OCI-LY3 (cell line): ENCODE results near the gene PCNX3.

Experiments used
- CTCF ChIP-seq: fragments of 200-600, 300-600 bp; sonication (generic); IDR thresholded peaks from 2 replicates; pipeline ENCODE4 v1.5.1; 2014; ENCODE audit warnings: antibody characterized with exemption, low read length, low read depth
- EZH2phosphoT487 ChIP-seq: fragments of 200-600 bp; shearing (Covaris generic); IDR thresholded peaks from 2 replicates; pipeline ENCODE4 v1.6.1; 2018; ENCODE audit warnings: antibody characterized with exemption, mixed run types, low read depth

- TF ChIP-seq CTCF, result no peak
- no peak for TF ChIP-seq EZH2phosphoT487
Observed at GRCh38 chr11:65645710-65646109, 30.1 kb downstream of the PCNX3 start.
